ENCODE data around the gene SPRR5. TPM values are rescaled to one million over a fixed set of nuclear protein-coding genes. Genes with fewer than 3 reads are reported as not detected.
A peak's percentile ranks its signal among the peaks of the same experiment; 100 is the strongest.

SPRR5 gene
- total and polyA plus RNA-seq, 8 donors: 1.0 TPM; not detected in 7

DNA sequence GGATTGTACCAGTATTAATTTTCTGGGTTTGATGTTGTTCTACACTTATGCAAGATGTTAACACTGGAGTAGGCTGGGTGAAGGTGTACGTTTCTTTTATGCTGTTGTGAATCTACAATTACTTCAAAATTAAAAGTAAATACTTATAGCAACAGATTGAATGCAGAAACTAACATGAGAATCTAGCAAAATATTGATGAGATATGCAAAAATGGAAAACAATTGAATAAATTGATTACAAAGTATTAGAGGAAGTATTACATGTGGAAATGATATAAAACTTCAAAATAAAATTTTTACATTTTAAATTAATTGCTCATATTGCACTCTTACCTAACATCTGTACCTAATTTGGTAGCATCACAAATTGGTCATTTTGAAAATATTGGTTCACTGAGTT, 48.8 kb downstream of the SPRR5 start:
- Histone ChIP-seq H3K36me3 (no peaks in the 10 kb centered on the region), H3K9me3 (peaks cover 0 to 8% (median 2%) of the 10 kb centered on the region in 4 donors), H3K4me1 (no peaks in the 10 kb centered on the region), H3K27ac (no peak overlapping the region), H3K27me3 (no peaks in the 10 kb centered on the region), H3K4me3 (no peak overlapping the region)
- TF ChIP-seq CTCF (IDR thresholded peaks at IDR 0.05): no peak
- no peak for TF ChIP-seq POLR2AphosphoS5 (IDR thresholded peaks at IDR 0.05)
- TF ChIP-seq EP300 (IDR thresholded peaks at IDR 0.05): no peak
- no peak for TF ChIP-seq POLR2A (IDR thresholded peaks at IDR 0.05)
- intact Hi-C loops (cut with DNase I; ENCODE audit: low total_unique reads): no loop called here
- no peak for DNase-seq
- WGBS, 5 donors: 0 to 53% (median 33%) methylated on average over 1 of the region's 1 CpG

DNA sequence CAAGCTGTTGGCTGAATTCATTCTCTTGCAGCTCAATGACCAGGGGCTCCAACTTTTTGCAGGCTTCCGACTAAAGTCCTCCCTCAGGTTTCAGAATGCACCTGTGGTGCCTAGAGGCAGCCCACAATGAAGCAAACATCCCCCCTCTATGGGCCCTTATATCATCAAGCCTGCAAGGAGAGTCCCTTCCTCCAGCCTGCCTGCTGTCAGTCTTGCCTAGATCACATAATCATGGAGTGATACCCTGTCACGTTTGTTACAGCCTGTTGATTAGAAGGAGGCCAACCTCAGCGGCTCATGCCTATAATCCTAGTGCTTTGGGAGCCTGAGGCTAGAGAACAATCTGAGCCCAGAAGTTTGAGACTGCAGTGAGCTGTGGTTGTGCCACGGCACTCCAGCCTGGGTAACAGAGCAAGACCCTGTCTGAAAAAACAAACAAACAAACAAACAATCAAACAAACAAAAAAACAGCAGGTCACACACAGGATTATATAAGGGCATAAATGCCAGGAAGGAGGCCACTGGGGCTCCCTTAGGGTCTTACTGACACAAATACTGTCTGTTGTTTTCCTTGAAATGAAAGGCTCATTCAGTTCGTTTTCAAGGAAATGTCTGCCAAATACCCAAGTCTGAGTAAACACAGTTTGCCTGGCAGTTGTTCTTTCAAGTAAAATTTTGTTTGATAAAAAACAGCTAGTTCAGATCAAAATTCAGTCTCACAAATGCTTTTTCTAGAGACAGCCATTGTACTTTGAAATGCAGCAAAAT, 49.8 kb downstream of the SPRR5 start:
- TF ChIP-seq POLR2A (IDR thresholded peaks at IDR 0.05) (no peak), CTCF (IDR thresholded peaks at IDR 0.05) (no peak), POLR2AphosphoS5 (IDR thresholded peaks at IDR 0.05) (no peak), EP300 (IDR thresholded peaks at IDR 0.05) (no peak)
- Histone ChIP-seq H3K9me3 (peaks cover 0 to 8% (median 2%) of the 10 kb centered on the region in 4 donors), H3K4me3 (no peak overlapping the region), H3K27me3 (no peaks in the 10 kb centered on the region), H3K27ac (no peak overlapping the region), H3K4me1 (no peaks in the 10 kb centered on the region), H3K36me3 (no peaks in the 10 kb centered on the region)
- intact Hi-C loops (cut with DNase I; ENCODE audit: low total_unique reads): no loop called here
- DNase-seq: peak in 1 of 2 donors; percentile 36
- WGBS, 5 donors: 19 to 26% (median 21%) methylated on average over 5 of the region's 5 CpGs

- no peaks in the 10 kb centered on the region for H3K4me1 ChIP-seq
- no peak overlapping the region for H3K4me3 ChIP-seq
- TF ChIP-seq POLR2A (IDR thresholded peaks at IDR 0.05) (no peak), CTCF (IDR thresholded peaks at IDR 0.05) (no peak), POLR2AphosphoS5 (IDR thresholded peaks at IDR 0.05) (no peak), EP300 (IDR thresholded peaks at IDR 0.05) (no peak)
- 21 to 44% (median 35%) methylated on average over 7 of the region's 7 CpGs for WGBS, 5 donors
- no peaks in the 10 kb centered on the region for H3K27me3 ChIP-seq
- intact Hi-C loops (cut with DNase I; ENCODE audit: low total_unique reads): no loop called here
- H3K9me3 ChIP-seq: peaks cover 0 to 8% (median 2%) of the 10 kb centered on the region in 4 donors
- H3K36me3 ChIP-seq: no peaks in the 10 kb centered on the region
- DNase-seq: no peak
- H3K27ac ChIP-seq: no peak overlapping the region
Observed at GRCh38 chr1:152997901-152998300, 50.9 kb downstream of the SPRR5 start.

- no peaks in the 10 kb centered on the region for H3K27me3 ChIP-seq
- TF ChIP-seq EP300 (IDR thresholded peaks at IDR 0.05) (no peak), POLR2AphosphoS5 (IDR thresholded peaks at IDR 0.05) (no peak), POLR2A (IDR thresholded peaks at IDR 0.05) (no peak), CTCF (IDR thresholded peaks at IDR 0.05) (no peak)
- peaks cover 0 to 8% (median 2%) of the 10 kb centered on the region in 4 donors for H3K9me3 ChIP-seq
- no peak overlapping the region for H3K4me3 ChIP-seq
- DNase-seq: no peak
- H3K4me1 ChIP-seq: no peaks in the 10 kb centered on the region
- no peak overlapping the region for H3K27ac ChIP-seq
- H3K36me3 ChIP-seq: no peaks in the 10 kb centered on the region
- WGBS, 5 donors: 73 to 87% (median 81%) methylated on average over 4 of the region's 4 CpGs
- intact Hi-C loops (cut with DNase I; ENCODE audit: low total_unique reads): no loop called here
Observed at GRCh38 chr1:152998476-152998875, 51.5 kb downstream of the SPRR5 start.

Small RNA genes within 50 kb of the gene (small RNA-seq; reads per million reads assigned to genes)
- 0 reads per million in 4 donors for gene SPRR1A

Other genes with a start within 250 kb of the SPRR5 start
- not detected for gene LCE2A, start 248.9 kb upstream of the SPRR5 start, total RNA-seq
- not detected for gene LCE2A, start 248.9 kb upstream of the SPRR5 start, polyA plus RNA-seq
- gene LCE4A, start 239.0 kb upstream of the SPRR5 start, total RNA-seq: not detected
- not detected for gene LCE4A, start 239.0 kb upstream of the SPRR5 start, polyA plus RNA-seq
- gene KPRP, start 189.2 kb upstream of the SPRR5 start, total RNA-seq: not detected
- gene KPRP, start 189.2 kb upstream of the SPRR5 start, polyA plus RNA-seq: under 1 TPM in 1 of 3 donors, not detected in 2; 0.30 TPM
- gene LCE1F, start 172.1 kb upstream of the SPRR5 start, total RNA-seq: not detected
- gene LCE1F, start 172.1 kb upstream of the SPRR5 start, polyA plus RNA-seq: not detected
- not detected for gene LCE1E, start 160.9 kb upstream of the SPRR5 start, total RNA-seq
- not detected for gene LCE1E, start 160.9 kb upstream of the SPRR5 start, polyA plus RNA-seq
- not detected for gene LCE1D, start 150.5 kb upstream of the SPRR5 start, total RNA-seq
- gene LCE1D, start 150.5 kb upstream of the SPRR5 start, polyA plus RNA-seq: not detected
- gene LCE1C, start 140.6 kb upstream of the SPRR5 start, total RNA-seq: not detected
- under 1 TPM in 1 of 3 donors, not detected in 2; 0.23 TPM for gene LCE1C, start 140.6 kb upstream of the SPRR5 start, polyA plus RNA-seq
- gene LCE1B, start 135.2 kb upstream of the SPRR5 start, total RNA-seq: not detected
- not detected for gene LCE1B, start 135.2 kb upstream of the SPRR5 start, polyA plus RNA-seq
- gene LCE1A, start 119.7 kb upstream of the SPRR5 start, total RNA-seq: not detected
- not detected for gene LCE1A, start 119.7 kb upstream of the SPRR5 start, polyA plus RNA-seq
- gene LCE6A, start 104.3 kb upstream of the SPRR5 start, total RNA-seq: not detected
- not detected for gene LCE6A, start 104.3 kb upstream of the SPRR5 start, polyA plus RNA-seq
- not detected for gene LCE7A, start 87.2 kb upstream of the SPRR5 start, total RNA-seq
- not detected for gene LCE7A, start 87.2 kb upstream of the SPRR5 start, polyA plus RNA-seq
- not detected for gene SMCP, start 68.9 kb upstream of the SPRR5 start, total RNA-seq
- gene SMCP, start 68.9 kb upstream of the SPRR5 start, polyA plus RNA-seq: not detected
- gene IVL, start 38.7 kb upstream of the SPRR5 start, total RNA-seq: not detected
- gene IVL, start 38.7 kb upstream of the SPRR5 start, polyA plus RNA-seq: 10 to 100 TPM in 1 of 3 donors, not detected in 2; 11.5 TPM
- not detected for gene SPRR4, start 23.4 kb downstream of the SPRR5 start, total RNA-seq
- gene SPRR4, start 23.4 kb downstream of the SPRR5 start, polyA plus RNA-seq: not detected
- gene SPRR1A, start 36.9 kb downstream of the SPRR5 start, total RNA-seq: not detected
- gene SPRR1A, start 36.9 kb downstream of the SPRR5 start, polyA plus RNA-seq: 100 to 1,000 TPM in 1 of 3 donors, not detected in 2; 123 TPM
- 1 to 10 TPM in 1 of 5 donors, not detected in 4; 3.1 TPM for gene SPRR3, start 54.5 kb downstream of the SPRR5 start, total RNA-seq
- gene SPRR3, start 54.5 kb downstream of the SPRR5 start, polyA plus RNA-seq: 100 to 1,000 TPM in 1 of 3 donors, 10 to 100 TPM in 1, not detected in 1; 12.8 to 932 TPM
- gene SPRR1B, start 84.0 kb downstream of the SPRR5 start, total RNA-seq: not detected
- 100 to 1,000 TPM in 1 of 3 donors, 1 to 10 TPM in 1, not detected in 1; 6.1 to 122 TPM for gene SPRR1B, start 84.0 kb downstream of the SPRR5 start, polyA plus RNA-seq
- not detected for gene SPRR2D, start 93.9 kb downstream of the SPRR5 start, total RNA-seq
- gene SPRR2D, start 93.9 kb downstream of the SPRR5 start, polyA plus RNA-seq: 10 to 100 TPM in 1 of 3 donors, not detected in 2; 68.2 TPM
- not detected for gene SPRR2A, start 110.3 kb downstream of the SPRR5 start, total RNA-seq
- gene SPRR2A, start 110.3 kb downstream of the SPRR5 start, polyA plus RNA-seq: 100 to 1,000 TPM in 1 of 3 donors, 1 to 10 TPM in 2; 1.9 to 190 (median 2.7) TPM
- gene SPRR2B, start 124.4 kb downstream of the SPRR5 start, total RNA-seq: not detected
- under 1 TPM in 1 of 3 donors, not detected in 2; 0.55 TPM for gene SPRR2B, start 124.4 kb downstream of the SPRR5 start, polyA plus RNA-seq
- 10 to 100 TPM in 1 of 5 donors, not detected in 4; 54.8 TPM for gene SPRR2E, start 147.3 kb downstream of the SPRR5 start, total RNA-seq
- 10 to 100 TPM in 1 of 3 donors, not detected in 2; 27.4 TPM for gene SPRR2E, start 147.3 kb downstream of the SPRR5 start, polyA plus RNA-seq
- not detected for gene SPRR2F, start 166.3 kb downstream of the SPRR5 start, total RNA-seq
- 10 to 100 TPM in 1 of 3 donors, 1 to 10 TPM in 1, under 1 TPM in 1; 0.62 to 11.5 (median 1.5) TPM for gene SPRR2F, start 166.3 kb downstream of the SPRR5 start, polyA plus RNA-seq
- not detected for gene SPRR2G, start 203.7 kb downstream of the SPRR5 start, total RNA-seq
- gene SPRR2G, start 203.7 kb downstream of the SPRR5 start, polyA plus RNA-seq: under 1 TPM in 1 of 3 donors, not detected in 2; 0.75 TPM